Tongue (tissue), 2 donors: ENCODE data around the gene SETD5. TPM values are rescaled to one million over a fixed set of nuclear protein-coding genes. Genes with fewer than 3 reads are reported as not detected.

Experiments
- DNase-seq: peaks from one replicate; pipeline ENCODE4 v3.0.0-alpha.2; 2015
- total RNA-seq: library from RNA; depleted of rRNA; stranded (reverse); fragments of >200 nt; gene quantifications from one replicate; pipeline ENCODE4 v1.2.3, GENCODE V29; 2014

Gene SETD5
- total RNA-seq, 1 donor from 2014 or later: 85.8 TPM

DNA sequence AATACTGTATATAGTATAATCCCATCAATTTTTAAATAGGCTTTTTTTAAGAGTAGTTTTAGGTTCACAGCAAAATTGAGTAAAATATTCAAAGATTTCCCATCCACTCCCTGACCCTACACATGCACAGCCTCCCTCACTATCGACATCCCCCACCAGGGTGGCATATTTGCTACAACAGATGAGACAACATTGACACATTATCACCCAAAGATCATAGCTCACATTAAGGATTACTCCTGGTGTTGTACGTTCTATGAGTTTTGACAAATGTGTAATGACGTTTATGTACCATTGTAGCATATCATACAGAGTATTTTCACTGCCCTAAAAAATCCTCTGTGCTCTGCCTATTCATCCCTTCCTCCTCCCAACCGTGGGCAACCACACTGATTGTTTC lies 116.9 kb downstream of the SETD5 start:
- DNase-seq: no peak

GRCh38 chr3:9514956-9515355 lies 117.5 kb downstream of the SETD5 start:
- DNase-seq: no peak

- no peak for DNase-seq
Measured at GRCh38 chr3:9525078-9525477, 127.7 kb downstream of the SETD5 start.

Other genes starting within 250 kb of the SETD5 start
- 19.7 TPM for gene SRGAP3, start 148.0 kb upstream of the SETD5 start, total RNA-seq
- gene THUMPD3, start 34.6 kb upstream of the SETD5 start, total RNA-seq: 38.6 TPM
- gene LHFPL4, start 156.2 kb downstream of the SETD5 start, total RNA-seq: not detected